Retinal pigment epithelial cell (primary cell): ENCODE results near the gene MVB12B.

ENCODE experiments used
- DNase-seq: peaks from one replicate; pipeline ENCODE4 v3.0.0-alpha.2; 2010; ENCODE audit warnings: low read depth
- H3K4me3 ChIP-seq: 2 replicates; pipeline ENCODE4 v1.5.1; 2011; ENCODE audit warnings: mild to moderate bottlenecking, low read length, control low read depth, moderate library complexity
- TF ChIP-seq, protein P1 (sequence below): conservative IDR thresholded peaks from 2 replicates; pipeline ENCODE4 v1.5.1; 2011; ENCODE audit warnings: low read depth, low read length, control low read depth, inconsistent platforms

Gene MVB12B

DNA sequence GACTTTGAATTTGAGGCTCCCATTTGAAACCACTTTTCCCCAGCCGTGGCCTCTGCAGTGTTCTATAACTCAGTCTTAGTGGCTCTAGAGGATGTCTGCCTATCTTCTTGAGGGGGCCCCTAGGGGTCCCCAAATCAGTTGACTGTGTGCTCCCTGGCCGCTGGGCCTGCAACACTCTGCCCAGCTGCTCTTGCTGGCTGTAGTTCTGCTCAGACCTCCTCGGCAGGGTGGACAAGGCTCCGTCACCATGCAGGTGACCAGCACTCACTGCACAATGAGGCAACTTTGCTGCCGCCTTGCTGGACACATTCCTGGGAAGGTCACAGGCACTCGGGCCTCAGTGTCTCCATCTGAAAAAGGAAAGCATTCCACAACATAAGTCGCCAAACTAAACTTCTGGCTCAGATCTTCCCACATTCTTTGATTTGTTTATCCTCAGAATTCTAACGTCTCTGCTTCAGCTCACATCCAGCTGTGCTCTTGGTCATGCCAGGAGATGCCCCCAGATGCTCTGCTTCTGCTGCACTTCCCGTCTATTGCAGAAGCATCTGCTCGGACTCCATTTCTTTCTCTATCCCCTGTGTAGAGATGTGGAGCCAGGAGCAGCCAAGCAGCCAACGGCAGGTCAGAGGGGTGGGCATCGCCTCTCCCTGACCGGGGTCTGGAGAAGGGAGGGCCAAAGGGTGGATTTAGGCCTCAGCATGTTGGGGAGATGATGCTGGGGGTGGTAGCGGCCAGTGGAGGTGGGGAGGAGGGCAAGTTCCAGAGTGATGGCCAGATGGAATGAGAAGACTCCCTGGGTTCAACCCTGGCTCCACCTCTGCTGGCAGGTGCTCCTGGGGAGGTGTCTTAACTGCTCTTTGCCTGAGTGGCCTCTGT, 133.6 kb downstream of the MVB12B start:
- H3K4me3 ChIP-seq = no peak overlapping the region
- TF ChIP-seq, protein P1, sequence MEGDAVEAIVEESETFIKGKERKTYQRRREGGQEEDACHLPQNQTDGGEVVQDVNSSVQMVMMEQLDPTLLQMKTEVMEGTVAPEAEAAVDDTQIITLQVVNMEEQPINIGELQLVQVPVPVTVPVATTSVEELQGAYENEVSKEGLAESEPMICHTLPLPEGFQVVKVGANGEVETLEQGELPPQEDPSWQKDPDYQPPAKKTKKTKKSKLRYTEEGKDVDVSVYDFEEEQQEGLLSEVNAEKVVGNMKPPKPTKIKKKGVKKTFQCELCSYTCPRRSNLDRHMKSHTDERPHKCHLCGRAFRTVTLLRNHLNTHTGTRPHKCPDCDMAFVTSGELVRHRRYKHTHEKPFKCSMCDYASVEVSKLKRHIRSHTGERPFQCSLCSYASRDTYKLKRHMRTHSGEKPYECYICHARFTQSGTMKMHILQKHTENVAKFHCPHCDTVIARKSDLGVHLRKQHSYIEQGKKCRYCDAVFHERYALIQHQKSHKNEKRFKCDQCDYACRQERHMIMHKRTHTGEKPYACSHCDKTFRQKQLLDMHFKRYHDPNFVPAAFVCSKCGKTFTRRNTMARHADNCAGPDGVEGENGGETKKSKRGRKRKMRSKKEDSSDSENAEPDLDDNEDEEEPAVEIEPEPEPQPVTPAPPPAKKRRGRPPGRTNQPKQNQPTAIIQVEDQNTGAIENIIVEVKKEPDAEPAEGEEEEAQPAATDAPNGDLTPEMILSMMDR = no peak
- no peak for DNase-seq

DNA sequence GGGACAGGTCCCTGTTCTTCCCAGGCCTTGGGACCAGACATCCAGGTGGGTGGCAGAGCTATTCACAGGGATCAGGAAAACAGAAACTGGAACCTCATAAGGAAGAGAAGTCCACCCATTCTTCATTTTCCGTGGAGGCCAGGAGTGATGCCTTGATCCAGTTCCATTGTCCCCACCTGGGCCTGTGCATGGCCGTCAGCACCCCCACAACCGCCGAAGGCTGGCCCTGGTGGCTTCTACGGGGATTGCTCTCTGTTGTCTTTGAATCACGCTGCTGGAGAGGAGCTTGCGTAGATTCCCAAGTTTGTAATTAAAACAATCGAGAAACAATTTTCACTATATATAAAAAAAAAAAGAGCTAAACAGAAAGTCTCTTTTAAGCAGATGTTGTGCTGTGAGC, 134.4 kb downstream of the MVB12B start:
- DNase-seq = no peak
- TF ChIP-seq, protein P1 = no peak

DNA sequence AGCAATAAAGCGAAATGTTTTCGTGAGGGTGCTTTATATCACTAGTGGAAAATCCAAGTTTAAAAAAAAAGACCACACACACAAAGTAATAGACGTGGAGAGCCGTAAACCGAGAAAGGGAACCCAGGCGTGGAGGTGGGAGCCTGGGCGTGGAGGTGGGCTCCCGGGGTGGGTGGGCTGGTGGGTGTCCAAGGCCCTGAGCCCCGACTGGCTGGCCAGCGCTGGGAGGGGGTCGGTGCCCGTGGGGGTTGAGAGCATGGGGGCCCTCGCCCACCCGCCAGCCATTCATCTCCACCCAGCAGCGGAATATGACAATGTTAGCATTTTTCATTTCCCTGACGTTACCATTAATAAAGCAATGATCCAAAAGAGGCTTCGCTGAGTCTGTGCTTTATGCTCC, 135.0 kb downstream of the MVB12B start:
- TF ChIP-seq, protein P1 = no peak
- no peak overlapping the region for H3K4me3 ChIP-seq
- DNase-seq = no peak

More for the DNA sequence above, 134.4 kb downstream of the MVB12B start:
- H3K4me3 ChIP-seq = no peak overlapping the region

DNA sequence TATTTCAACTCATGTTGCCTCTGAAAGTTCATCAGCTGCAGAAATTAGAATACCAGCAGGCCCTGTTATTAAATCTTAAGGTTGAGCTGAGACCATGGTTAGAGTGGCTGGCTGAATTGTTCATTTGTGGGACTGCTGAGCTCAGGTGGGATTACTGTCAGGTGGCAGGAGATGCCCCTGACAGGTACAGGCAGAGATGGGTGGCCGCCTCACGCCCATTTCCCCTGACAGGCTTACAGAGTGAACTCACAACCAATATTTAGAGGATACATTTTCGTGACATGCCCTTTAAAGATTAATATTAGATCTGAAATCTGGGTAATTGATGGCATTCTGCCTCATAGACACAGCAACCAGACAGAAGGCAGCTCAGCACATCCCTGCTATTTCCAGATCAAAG, 136.0 kb downstream of the MVB12B start:
- no peak overlapping the region for H3K4me3 ChIP-seq
- TF ChIP-seq, protein P1 = no peak
- DNase-seq = no peak

DNA sequence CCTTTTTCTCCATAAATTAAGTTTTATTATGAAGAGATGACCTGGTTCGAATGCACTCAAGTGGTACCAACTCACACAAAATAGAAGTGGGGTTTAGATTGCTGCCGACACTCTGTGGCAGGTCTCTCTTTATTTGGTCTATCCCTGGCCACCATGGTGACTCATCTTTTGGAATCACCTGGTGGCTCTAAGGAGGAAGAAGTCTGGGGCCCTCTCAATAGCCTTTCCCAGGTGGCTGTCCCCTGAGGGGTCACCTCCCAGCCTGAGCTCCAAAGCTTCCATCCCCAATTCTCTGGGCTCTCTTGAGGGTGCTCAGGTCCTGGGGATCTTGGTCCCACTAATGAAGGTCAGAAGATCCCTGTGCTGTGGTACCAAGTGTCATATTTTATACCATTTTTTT, 136.8 kb downstream of the MVB12B start:
- TF ChIP-seq, protein P1 = no peak
- DNase-seq = no peak
- no peak overlapping the region for H3K4me3 ChIP-seq

DNA sequence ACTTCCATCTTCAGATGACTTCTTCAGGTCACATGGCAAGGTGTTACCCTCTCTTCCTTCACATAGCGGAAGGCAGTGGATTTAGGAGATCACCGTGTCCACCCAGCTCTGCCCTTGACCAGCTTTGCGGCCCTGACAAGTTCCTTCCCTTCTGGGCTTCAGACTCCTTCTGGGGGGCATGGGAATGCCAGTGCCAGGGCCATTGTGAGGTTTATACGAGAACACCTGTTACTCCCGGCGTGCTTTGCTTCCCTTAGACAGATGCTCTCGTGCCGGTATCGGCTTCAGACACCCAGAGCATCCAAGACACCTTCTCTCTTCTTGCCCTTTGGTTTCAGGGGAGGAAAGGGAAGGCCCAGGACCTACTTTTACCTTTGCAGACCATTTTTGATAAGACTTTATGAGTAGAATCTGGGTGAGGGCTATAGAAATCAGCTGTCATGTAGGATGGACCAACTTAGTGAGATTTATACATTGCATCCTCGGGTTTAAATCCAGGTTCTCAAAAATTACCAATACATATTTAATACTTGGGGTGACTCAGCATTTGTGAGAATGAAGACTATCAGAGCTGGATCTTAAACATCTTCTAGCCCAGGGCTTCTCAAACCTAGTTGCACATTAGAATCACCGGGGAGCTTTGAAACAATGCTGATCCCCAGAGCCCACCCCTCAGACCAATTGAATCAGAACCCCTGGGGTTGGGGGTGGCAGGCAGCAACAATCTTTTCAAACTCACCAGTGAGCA, 138.2 kb downstream of the MVB12B start:
- TF ChIP-seq, protein P1 = no peak
- H3K4me3 ChIP-seq = no peak overlapping the region
- no peak for DNase-seq
